ENCODE results near the gene PDXDC1.
"Not testable (repeated sequence)": the region's sequence is repeated elsewhere in the genome, so short reads cannot be mapped to it uniquely, and the experiment has no call there.

- TF ChIP-seq CTCF (IDR thresholded peaks at IDR 0.05; ENCODE audit: insufficient read depth, low read length, poor library complexity, severe bottlenecking); EZH2phosphoT487 (conservative IDR thresholded peaks at IDR 0.05; ENCODE audit: low read length): not testable (repeated sequence)
Observed at GRCh38 chr16:15050440-15050839, 75.6 kb downstream of the PDXDC1 start.
